Thyroid gland (tissue), 4 donors: ENCODE data around the gene SLX9. TPM values are rescaled to one million over a fixed set of nuclear protein-coding genes. Genes with fewer than 3 reads are reported as not detected.

Source experiments
- DNase-seq, 2 donors: peaks; one replicate each; pipeline ENCODE4 v3.0.0-alpha.2; 2019
- H3K27ac ChIP-seq, 3 donors: fragments of 200-600 bp; sonication (generic); 1 replicate in 2 of 3; 2 replicates in 1 of 3; pipeline ENCODE4 v1.5.1; 2016 to 2019; ENCODE audit warnings: mild to moderate bottlenecking in 1 of 3, moderate library complexity in 1 of 3
- H3K27me3 ChIP-seq: fragments of 200-600 bp; sonication (generic); one replicate; pipeline ENCODE4 v1.5.1; 2019
- H3K36me3 ChIP-seq, 2 donors: fragments of 200-600 bp; sonication (generic); one replicate each; pipeline ENCODE4 v1.5.1; 2016 to 2019
- H3K4me1 ChIP-seq, 2 donors: fragments of 200-600 bp; sonication (generic); one replicate each; pipeline ENCODE4 v1.5.1; 2017 to 2019
- H3K4me3 ChIP-seq, 3 donors: fragments of 200-600 bp; sonication (generic); replicated peaks in 1 of 3; 1 replicate in 2 of 3; 2 replicates in 1 of 3; pipeline ENCODE4 v1.5.1; 2016; ENCODE audit warnings: mild to moderate bottlenecking in 1 of 3
- H3K9me3 ChIP-seq: fragments of 200-600 bp; sonication (generic); one replicate; pipeline ENCODE4 v1.5.1; 2017
- CTCF ChIP-seq, 6 experiments: fragments of 200-600 bp in 3 of 6; fragments of 450-650 bp in 3 of 6; sonication (generic) in 3 of 6; IDR thresholded peaks; one replicate each; pipeline ENCODE4 v1.5.1; 2016 to 2019; ENCODE audit warnings: antibody characterized with exemption in 6 of 6, mild to moderate bottlenecking in 2 of 6, inconsistent platforms in 1 of 6, moderate library complexity in 1 of 6
- POLR2A ChIP-seq, 2 donors: fragments of 450-650 bp; IDR thresholded peaks; one replicate each; pipeline ENCODE4 v1.6.1; 2017; ENCODE audit warnings: antibody characterized with exemption in 2 of 2, mild to moderate bottlenecking in 2 of 2, moderate library complexity in 1 of 2
- WGBS, 2 donors: methylation state at CpG; one replicate each; pipeline ENCODE4 v1.1.5; 2017; 5-methylcytosine and 5-hydroxymethylcytosine counted together
- intact Hi-C: fragments of 100-400 bp; cut with DNase I; formaldehyde crosslinking; loops from one replicate; pipeline ENCODE4 v1.15.1; 2023
- total RNA-seq, 4 donors: library from RNA; depleted of rRNA; stranded (reverse); fragments of >200 nt; gene quantifications; one replicate each; pipeline ENCODE4 v1.2.3, GENCODE V29; 2016

SLX9 gene
- total RNA-seq, 4 donors from 2014 or later = 4.8 to 19.1 (median 11.2) TPM

GRCh38 chr21:44977616-44978340, 37.9 kb downstream of the SLX9 start:
- no peaks in the 10 kb centered on the region for H3K27me3 ChIP-seq
- no peaks in the 10 kb centered on the region for H3K4me1 ChIP-seq
- H3K9me3 ChIP-seq = no peaks in the 10 kb centered on the region
- DNase-seq = no peak
- 92 to 96% methylated on average over 15 to 21 of the region's 22 CpGs for WGBS, 2 donors
- TF ChIP-seq POLR2A (IDR thresholded peaks at IDR 0.05) (no peak), CTCF (IDR thresholded peaks at IDR 0.05) (no peak)
- H3K27ac ChIP-seq = no peak overlapping the region
- H3K36me3 ChIP-seq = peaks cover 0 to 4% of the 10 kb centered on the region in 2 donors
- H3K4me3 ChIP-seq = no peak overlapping the region
- intact Hi-C loops = no loop called here

DNA sequence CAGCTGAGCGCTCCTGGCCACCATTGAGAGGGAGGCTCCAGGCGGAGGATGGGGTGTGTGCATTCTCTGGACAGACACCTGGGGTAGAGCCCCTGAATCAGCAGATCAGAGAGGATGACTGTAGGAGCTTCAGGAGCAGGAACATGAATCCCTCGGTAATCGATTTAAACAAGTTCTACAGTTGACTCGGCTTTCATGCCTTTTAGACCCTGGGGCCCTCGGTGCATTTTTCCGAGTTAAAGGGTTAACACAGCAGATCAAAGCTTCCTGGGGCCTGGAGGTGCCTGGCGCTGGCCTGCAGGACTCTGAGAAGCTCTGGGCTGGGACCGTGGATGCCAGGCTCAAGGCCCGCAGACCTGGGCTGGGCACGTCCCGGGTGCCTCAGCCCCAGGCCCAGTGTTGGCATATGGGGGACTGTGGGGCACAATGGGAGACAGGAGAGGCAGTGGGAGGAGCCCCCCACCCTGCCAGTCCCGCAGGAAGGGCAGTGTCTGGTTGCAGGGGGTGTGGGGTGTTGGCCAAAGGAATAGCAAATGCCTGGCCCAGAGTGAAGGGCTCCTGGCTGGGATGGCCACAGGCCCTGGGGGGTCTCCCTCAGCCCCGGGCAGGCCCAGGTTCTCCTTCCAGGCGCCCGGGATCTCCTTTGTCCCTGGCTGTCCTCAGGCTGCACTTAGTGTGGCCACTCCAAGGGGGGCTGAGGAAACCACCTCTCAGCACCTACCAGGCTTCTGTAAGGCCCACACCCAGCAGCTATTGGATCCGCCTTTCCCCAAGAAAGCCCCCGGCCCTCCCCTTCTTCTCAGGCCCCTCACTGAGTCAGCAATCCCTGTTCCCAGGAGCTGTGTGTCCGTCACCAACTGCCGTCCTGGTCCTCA, 40.1 kb downstream of the SLX9 start:
- TF ChIP-seq POLR2A (IDR thresholded peaks at IDR 0.05) = no peak
- TF ChIP-seq CTCF (IDR thresholded peaks at IDR 0.05) = no peak
- 88 to 92% methylated on average over 13 to 16 of the region's 20 CpGs for WGBS, 2 donors
- Histone ChIP-seq H3K9me3 (no peaks in the 10 kb centered on the region), H3K27me3 (no peaks in the 10 kb centered on the region), H3K36me3 (peaks cover 0 to 4% of the 10 kb centered on the region in 2 donors), H3K4me1 (peaks cover 0 to 6% of the 10 kb centered on the region in 2 donors), H3K4me3 (no peak overlapping the region), H3K27ac (no peak overlapping the region)
- intact Hi-C loops = no loop called here
- DNase-seq = no peak

DNA sequence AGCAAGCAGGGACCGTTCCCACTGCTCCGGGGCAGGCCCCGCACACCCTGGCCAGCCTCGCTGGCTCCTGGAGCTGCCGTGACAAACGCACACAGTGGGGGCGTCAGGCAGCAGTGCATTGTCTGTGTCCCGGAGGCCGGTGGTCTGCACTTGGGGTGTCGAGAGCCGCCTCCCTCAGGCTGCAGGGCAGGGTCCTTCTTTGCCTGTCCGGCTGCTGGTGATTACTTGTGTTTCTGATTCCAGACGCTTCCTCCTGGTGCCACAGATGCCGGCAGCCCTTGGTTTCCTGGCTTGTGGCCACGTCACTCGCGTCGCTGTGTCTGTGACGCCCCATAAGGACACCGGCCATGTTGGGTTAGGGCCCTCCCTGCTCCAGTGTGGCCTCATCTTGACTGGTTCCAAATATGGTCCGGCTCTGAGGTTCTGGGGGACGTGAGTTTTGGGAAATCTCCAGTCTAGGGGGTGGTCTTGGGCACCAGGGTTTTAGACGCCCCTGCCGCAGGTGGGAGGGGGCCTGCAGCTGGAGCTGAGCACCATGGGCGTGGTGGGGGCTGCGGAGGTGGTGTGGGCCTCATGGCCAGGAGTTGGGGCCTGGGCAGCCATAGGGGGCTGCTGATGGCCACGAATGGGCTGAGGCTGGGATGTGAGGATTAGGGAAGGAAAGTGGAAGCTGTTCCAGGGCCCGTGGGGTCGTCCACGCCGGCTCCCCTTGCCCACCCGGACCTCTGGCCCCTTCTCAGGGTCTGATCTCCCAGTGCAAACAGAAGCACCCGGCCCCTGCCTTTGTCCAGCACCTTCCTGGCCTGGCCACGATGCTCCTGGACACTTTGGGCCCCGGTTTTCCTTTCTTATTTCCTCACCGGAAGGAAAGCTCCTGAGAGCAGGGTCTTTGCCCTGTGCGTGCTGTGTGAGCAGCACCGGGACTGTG, 41.0 kb downstream of the SLX9 start:
- Histone ChIP-seq H3K36me3 (peaks cover 0 to 4% of the 10 kb centered on the region in 2 donors), H3K9me3 (no peaks in the 10 kb centered on the region), H3K27me3 (no peaks in the 10 kb centered on the region), H3K4me1 (peaks cover 0 to 7% of the 10 kb centered on the region in 2 donors), H3K27ac (no peak overlapping the region), H3K4me3 (no peak overlapping the region)
- no peak for DNase-seq
- 84 to 92% methylated on average over 26 to 29 of the region's 38 CpGs for WGBS, 2 donors
- intact Hi-C loops = no loop called here
- TF ChIP-seq CTCF (IDR thresholded peaks at IDR 0.05) (no peak), POLR2A (IDR thresholded peaks at IDR 0.05) (no peak)

DNA sequence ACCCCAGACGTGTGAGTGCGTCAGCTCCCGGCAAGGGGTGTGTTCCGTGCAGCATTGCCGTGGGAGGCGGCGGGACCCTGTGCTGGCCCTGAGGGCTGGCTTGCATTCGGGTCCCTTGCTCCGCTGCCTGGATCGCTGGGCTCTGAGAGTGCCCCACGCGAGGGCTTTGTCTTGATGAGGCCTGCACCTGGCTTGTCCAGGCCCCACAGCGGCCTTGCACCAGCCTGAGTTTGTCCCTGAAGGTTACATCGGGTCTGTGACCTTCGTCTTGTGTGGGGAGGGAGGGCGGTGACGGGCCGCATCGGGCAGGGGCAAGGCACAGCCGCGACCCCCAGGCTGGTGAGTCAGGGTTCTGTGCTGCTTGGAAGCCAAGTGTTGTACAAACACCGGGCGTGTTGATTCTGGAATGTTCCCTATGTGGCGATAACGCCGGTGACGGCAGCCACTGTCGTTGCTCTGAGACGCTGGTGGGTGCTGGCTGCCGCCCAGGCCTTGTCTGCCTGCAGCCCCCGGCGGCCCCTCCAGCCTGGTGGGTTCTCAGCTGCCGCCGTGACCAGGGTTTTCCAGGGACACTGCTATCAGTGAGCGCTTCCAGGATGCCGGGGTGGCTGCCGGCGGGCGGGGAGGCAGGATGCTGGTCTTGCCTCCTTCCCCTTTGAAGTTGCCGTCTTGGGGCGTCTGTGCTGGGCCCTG, 42.9 kb downstream of the SLX9 start:
- no peak for TF ChIP-seq POLR2A (IDR thresholded peaks at IDR 0.05)
- no peak for TF ChIP-seq CTCF (IDR thresholded peaks at IDR 0.05)
- no peak for DNase-seq
- H3K27ac ChIP-seq = no peak overlapping the region
- peaks cover 0 to 7% of the 10 kb centered on the region in 2 donors for H3K4me1 ChIP-seq
- no peaks in the 10 kb centered on the region for H3K27me3 ChIP-seq
- H3K36me3 ChIP-seq = no peaks in the 10 kb centered on the region
- intact Hi-C loops = no loop called here
- no peak overlapping the region for H3K4me3 ChIP-seq
- H3K9me3 ChIP-seq = no peaks in the 10 kb centered on the region
- WGBS, 2 donors = 52 to 57% methylated on average over 6 to 31 of the region's 41 CpGs
